Pancreas (tissue), 10 donors: ENCODE measurements around the gene C16orf89. TPM values are rescaled to one million over a fixed set of nuclear protein-coding genes. Genes with fewer than 3 reads are reported as not detected.

Experiments used
- ATAC-seq, 4 donors: fragments of 200-7000 bp; cut with Tn5 transposase; one replicate each; pipeline versions ENCODE4 v1.8.0 to v1.9.1; 2020; ENCODE audit warnings: mild to moderate bottlenecking in 4 of 4, moderate library complexity in 4 of 4
- DNase-seq, 6 donors: peaks; one replicate each; pipeline ENCODE4 v3.0.0-alpha.2; 2020
- FAIRE-seq: peaks from 2 replicates; lab custom pipeline; 2012; peaks lifted over from hg19 to GRCh38; lab: Jason Lieb, UNC
- H3K27ac ChIP-seq, 4 donors: fragments of 200-600 bp; sonication (generic); 1 replicate in 3 of 4; 2 replicates in 1 of 4; pipeline versions ENCODE4 v1.5.0 to v1.8.0; 2020
- H3K27me3 ChIP-seq, 4 donors: fragments of 200-600 bp; one replicate each; pipeline ENCODE4 v1.8.0; 2021
- H3K36me3 ChIP-seq, 3 donors: fragments of 200-600 bp; sonication (generic) in 1 of 3; one replicate each; pipeline versions ENCODE4 v1.5.0 to v1.8.0; 2020 to 2021
- H3K4me1 ChIP-seq, 3 donors: fragments of 200-600 bp; one replicate each; pipeline ENCODE4 v1.8.0; 2021
- H3K4me3 ChIP-seq, 4 donors: fragments of 200-600 bp; sonication (generic) in 2 of 4; one replicate each; pipeline versions ENCODE4 v1.5.0 to v1.8.0; 2020 to 2021
- H3K9me3 ChIP-seq, 4 donors: fragments of 200-600 bp; one replicate each; pipeline ENCODE4 v1.8.0; 2021
- WGBS, 2 donors: extraction: QIAGEN DNeasy Blood & Tissue Kit; methylation state at CpG; one replicate each; pipeline ENCODE4 v1.1.7; 2013; 5-methylcytosine and 5-hydroxymethylcytosine counted together
- intact Hi-C, 3 donors: fragments of 100-400 bp; cut with DNase I; formaldehyde crosslinking; loops; one replicate each; pipeline versions ENCODE4 v1.11.1 to v1.14.2; 2022
- polyA plus RNA-seq, 2 donors: library from polyadenylated mRNA; stranded (reverse); fragments of 200-250 nt; gene quantifications; one replicate each; pipeline ENCODE4 v1.2.3, GENCODE V29; 2013
- total RNA-seq, 6 donors: library from RNA; stranded (reverse); fragmentation: NEBNext Ultra II Directional in 4 of 6; extraction: Animal tissue kit (Norgen Biotek cat#: 25700) in 4 of 6; gene quantifications; one replicate each; pipeline versions ENCODE4 v1.2.1 to v1.2.4, GENCODE V29; 2021 to 2023
- TF ChIP-seq, protein P1 (sequence below), 4 donors: fragments of 200-600 bp; sonication (generic) in 3 of 4; IDR thresholded peaks; one replicate each; pipeline versions ENCODE4 v1.5.0 to v1.8.0; 2021; ENCODE audit warnings: antibody characterized with exemption in 4 of 4
- donor health status: healthy with polysubstance abuse.
- donor health status: DM: no; HTN: no; CAD: no; lungs with moderate emphysema.
- donor health status: DM: no; HTN: no; CAD: no.
- donor health status: control.
- donor health status: control.
- donor health status: Bipolar disorder and iron deficiency.
- donor health status: DM: yes; HTN: yes; CAD: no.
- donor health status: DM: no; HTN: no; CAD: no.
- donor health status: DM: no; HTN: no; CAD: no.
- donor health status: DM: yes; HTN: yes; CAD: no.

C16orf89 gene
- total and polyA plus RNA-seq, 8 donors = 1.1 to 9.1 (median 2.3) TPM; not detected in 1

DNA sequence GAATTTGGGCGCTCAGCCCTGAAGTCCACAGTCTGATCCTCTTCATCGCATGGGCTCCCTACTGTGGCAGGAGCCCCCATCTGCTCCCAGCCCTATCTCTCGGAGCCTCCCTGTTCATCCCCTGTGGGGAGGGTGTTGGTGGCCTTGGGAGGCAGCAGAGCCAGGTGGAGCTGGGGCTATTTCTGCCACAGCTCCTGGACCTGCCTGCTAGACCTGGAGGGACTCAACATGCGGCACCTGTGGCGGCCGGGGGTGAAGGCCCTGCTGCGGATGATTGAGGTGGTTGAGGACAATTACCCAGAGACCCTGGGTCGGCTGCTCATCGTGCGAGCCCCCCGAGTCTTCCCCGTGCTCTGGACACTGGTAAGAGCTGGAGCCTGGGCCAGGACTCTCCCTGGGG is 62.5 kb downstream of the C16orf89 start:
- no peak for FAIRE-seq
- Histone ChIP-seq H3K4me1 (no peaks in the 10 kb centered on the region), H3K36me3 (no peaks in the 10 kb centered on the region), H3K27ac (no peak overlapping the region), H3K4me3 (no peak overlapping the region), H3K27me3 (no peaks in the 10 kb centered on the region), H3K9me3 (no peaks in the 10 kb centered on the region)
- intact Hi-C loops = no loop called here
- WGBS, 2 donors = 70 to 78% methylated on average over 12 of the region's 12 CpGs
- no peak for ATAC-seq
- TF ChIP-seq, protein P1, sequence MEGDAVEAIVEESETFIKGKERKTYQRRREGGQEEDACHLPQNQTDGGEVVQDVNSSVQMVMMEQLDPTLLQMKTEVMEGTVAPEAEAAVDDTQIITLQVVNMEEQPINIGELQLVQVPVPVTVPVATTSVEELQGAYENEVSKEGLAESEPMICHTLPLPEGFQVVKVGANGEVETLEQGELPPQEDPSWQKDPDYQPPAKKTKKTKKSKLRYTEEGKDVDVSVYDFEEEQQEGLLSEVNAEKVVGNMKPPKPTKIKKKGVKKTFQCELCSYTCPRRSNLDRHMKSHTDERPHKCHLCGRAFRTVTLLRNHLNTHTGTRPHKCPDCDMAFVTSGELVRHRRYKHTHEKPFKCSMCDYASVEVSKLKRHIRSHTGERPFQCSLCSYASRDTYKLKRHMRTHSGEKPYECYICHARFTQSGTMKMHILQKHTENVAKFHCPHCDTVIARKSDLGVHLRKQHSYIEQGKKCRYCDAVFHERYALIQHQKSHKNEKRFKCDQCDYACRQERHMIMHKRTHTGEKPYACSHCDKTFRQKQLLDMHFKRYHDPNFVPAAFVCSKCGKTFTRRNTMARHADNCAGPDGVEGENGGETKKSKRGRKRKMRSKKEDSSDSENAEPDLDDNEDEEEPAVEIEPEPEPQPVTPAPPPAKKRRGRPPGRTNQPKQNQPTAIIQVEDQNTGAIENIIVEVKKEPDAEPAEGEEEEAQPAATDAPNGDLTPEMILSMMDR (IDR thresholded peaks at IDR 0.05) = no peak
- no peak for DNase-seq

DNA sequence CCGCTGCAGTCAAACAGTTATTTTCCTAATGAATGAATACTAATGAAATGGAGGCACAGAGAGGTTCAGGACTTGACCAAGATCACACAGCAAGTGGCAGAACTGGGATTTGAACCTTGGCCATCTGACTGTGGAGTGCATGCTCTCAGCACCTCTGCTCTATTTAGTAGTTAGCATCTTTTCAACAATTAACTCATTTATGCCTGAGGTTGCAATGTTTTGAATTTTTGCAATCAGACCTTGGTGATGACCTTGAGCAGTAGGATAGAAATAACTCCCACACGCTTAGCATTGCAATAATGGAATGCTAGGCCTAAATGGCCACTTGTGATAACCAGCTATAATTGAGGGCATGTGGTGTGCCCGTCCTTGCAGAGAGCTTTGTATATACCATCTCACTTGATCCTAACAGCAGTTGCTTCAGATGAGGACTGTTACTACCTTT is 63.0 kb downstream of the C16orf89 start:
- Histone ChIP-seq H3K4me3 (no peak overlapping the region), H3K9me3 (no peaks in the 10 kb centered on the region), H3K36me3 (no peaks in the 10 kb centered on the region), H3K27ac (no peak overlapping the region), H3K27me3 (no peaks in the 10 kb centered on the region), H3K4me1 (no peaks in the 10 kb centered on the region)
- no peak for ATAC-seq
- FAIRE-seq = no peak
- TF ChIP-seq, protein P1 (IDR thresholded peaks at IDR 0.05) = no peak
- intact Hi-C loops = no loop called here
- 46 to 51% methylated on average over 3 of the region's 3 CpGs for WGBS, 2 donors
- DNase-seq = no peak

DNA sequence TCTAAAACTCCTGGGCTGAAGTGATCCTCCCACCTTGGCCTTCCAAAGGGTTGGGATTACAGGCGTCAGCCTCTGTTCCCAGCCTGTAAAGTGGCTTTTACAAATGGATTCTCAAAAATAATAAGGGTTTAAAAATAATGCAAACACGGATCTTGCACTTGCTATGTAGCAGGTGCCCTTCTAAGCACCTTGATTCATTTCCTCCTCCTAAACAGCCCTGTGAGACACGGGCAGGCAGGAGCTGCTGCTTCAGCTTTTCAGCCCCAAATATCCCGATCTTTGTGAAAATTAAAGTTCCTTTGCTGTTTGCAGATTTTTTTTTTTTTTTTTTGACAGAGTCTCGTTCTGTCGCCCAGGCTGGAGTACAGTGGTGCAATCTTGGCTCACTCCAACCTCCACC is 63.8 kb downstream of the C16orf89 start:
- Histone ChIP-seq H3K36me3 (no peaks in the 10 kb centered on the region), H3K27me3 (no peaks in the 10 kb centered on the region), H3K4me1 (no peaks in the 10 kb centered on the region), H3K4me3 (no peak overlapping the region), H3K27ac (no peak overlapping the region), H3K9me3 (no peaks in the 10 kb centered on the region)
- FAIRE-seq (no peak), DNase-seq (no peak), ATAC-seq (no peak)
- TF ChIP-seq, protein P1 (IDR thresholded peaks at IDR 0.05) = no peak
- WGBS, 2 donors = 71 to 75% methylated on average over 6 of the region's 6 CpGs
- intact Hi-C loops = no loop called here

DNA sequence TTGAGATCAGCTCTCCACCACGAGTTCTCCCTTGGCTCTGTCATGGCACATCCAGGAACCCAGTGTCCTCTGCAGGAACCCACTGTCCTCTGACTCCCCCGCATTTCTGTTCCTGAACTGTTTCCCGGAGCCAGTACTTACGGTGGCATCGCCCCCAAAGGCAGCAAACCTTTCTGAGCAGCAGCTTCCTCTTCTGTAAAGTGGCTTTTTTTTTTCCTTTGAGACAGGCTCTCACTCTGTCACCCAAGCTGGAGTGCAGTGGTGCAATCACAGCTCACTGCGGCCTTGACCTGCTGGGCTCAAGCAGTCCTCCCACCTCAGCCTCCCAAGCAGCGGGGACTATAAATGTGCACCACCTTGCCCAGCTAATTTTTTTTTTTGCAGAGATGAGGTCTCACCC is 64.2 kb downstream of the C16orf89 start:
- DNase-seq (no peak), ATAC-seq (no peak), FAIRE-seq (no peak)
- Histone ChIP-seq H3K9me3 (no peaks in the 10 kb centered on the region), H3K4me1 (no peaks in the 10 kb centered on the region), H3K27ac (no peak overlapping the region), H3K36me3 (no peaks in the 10 kb centered on the region), H3K4me3 (no peak overlapping the region), H3K27me3 (no peaks in the 10 kb centered on the region)
- WGBS, 2 donors = 79 to 86% methylated on average over 7 of the region's 7 CpGs
- intact Hi-C loops = no loop called here
- TF ChIP-seq, protein P1 (IDR thresholded peaks at IDR 0.05) = no peak

DNA sequence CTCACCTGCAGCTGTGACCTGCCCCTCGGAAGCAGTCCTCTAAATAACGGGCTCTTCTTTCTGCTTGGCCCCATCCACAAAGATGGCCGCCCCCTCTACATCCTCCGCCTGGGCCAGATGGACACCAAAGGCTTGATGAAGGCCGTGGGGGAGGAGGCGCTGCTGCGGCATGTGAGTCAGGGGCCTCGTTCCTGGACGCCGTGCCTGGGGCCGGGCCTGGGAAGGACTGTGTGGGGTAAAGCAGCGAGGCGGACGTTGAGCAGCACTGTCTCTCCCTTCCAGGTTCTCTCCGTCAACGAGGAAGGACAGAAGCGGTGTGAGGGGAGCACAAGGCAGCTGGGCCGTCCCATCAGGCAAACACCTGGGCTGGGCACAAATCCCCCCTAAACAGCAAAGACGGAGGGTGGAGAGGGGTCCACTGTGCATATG is 65.2 kb downstream of the C16orf89 start:
- WGBS, 2 donors = 84 to 93% methylated on average over 16 to 19 of the region's 19 CpGs
- Histone ChIP-seq H3K36me3 (no peaks in the 10 kb centered on the region), H3K4me3 (no peak overlapping the region), H3K4me1 (no peaks in the 10 kb centered on the region), H3K9me3 (no peaks in the 10 kb centered on the region), H3K27me3 (no peaks in the 10 kb centered on the region), H3K27ac (no peak overlapping the region)
- ATAC-seq (no peak), DNase-seq (no peak), FAIRE-seq (no peak)
- TF ChIP-seq, protein P1 (IDR thresholded peaks at IDR 0.05) = no peak
- intact Hi-C loops = no loop called here
